Neural progenitor cell (in vitro differentiated cells): ENCODE results near the gene SAMD1. TPM values are rescaled to one million over a fixed set of nuclear protein-coding genes. Genes with fewer than 3 reads are reported as not detected.
A peak's percentile ranks its signal among the peaks of the same experiment; 100 is the strongest.

ENCODE experiments used
- DNase-seq: peaks from one replicate; pipeline ENCODE4 v3.0.0-alpha.2; 2016; ENCODE audit warnings: low spot score
- H2AFZ ChIP-seq: fragments of 200-600 bp; sonication (generic); replicated peaks from 2 replicates; pipeline ENCODE4 v1.6.1; 2016; ENCODE audit warnings: antibody characterized with exemption
- H3F3A ChIP-seq: fragments of 200-600 bp; sonication (generic); 2 replicates; pipeline ENCODE4 v1.6.1; 2016; ENCODE audit warnings: antibody characterized with exemption, low read depth
- H3K27ac ChIP-seq: fragments of 200-600 bp; sonication (generic); 2 replicates; pipeline ENCODE4 v1.5.1; 2016; ENCODE audit warnings: mild to moderate bottlenecking
- H3K27me3 ChIP-seq: fragments of 200-600 bp; sonication (generic); 2 replicates; pipeline ENCODE4 v1.6.1; 2016; ENCODE audit warnings: mild to moderate bottlenecking, moderate library complexity
- H3K36me3 ChIP-seq: fragments of 200-600 bp; sonication (generic); 2 replicates; pipeline ENCODE4 v1.5.1; 2016
- H3K4me1 ChIP-seq: fragments of 200-600 bp; sonication (generic); 2 replicates; pipeline ENCODE4 v1.6.1; 2016; ENCODE audit warnings: mixed run types
- H3K4me2 ChIP-seq: fragments of 200-600 bp; sonication (generic); 2 replicates; pipeline ENCODE4 v1.6.1; 2016
- H3K4me3 ChIP-seq: fragments of 200-600 bp; sonication (generic); 2 replicates; pipeline ENCODE4 v1.5.1; 2016
- H3K79me2 ChIP-seq: fragments of 200-600 bp; sonication (generic); 2 replicates; pipeline ENCODE4 v1.6.1; 2016; ENCODE audit warnings: low read depth
- H3K9ac ChIP-seq: fragments of 200-600 bp; sonication (generic); 2 replicates; pipeline ENCODE4 v1.6.1; 2016
- H3K9me3 ChIP-seq: fragments of 200-600 bp; sonication (generic); 2 replicates; pipeline ENCODE4 v1.5.1; 2016; ENCODE audit warnings: low read depth
- H4K20me1 ChIP-seq: fragments of 200-600 bp; sonication (generic); 2 replicates; pipeline ENCODE4 v1.6.1; 2016; ENCODE audit warnings: low read depth
- H3K27ac Mint-ChIP-seq: 3 replicates; pipeline ENCODE4 v1.8.0; 2021; ENCODE audit warnings: mixed read lengths
- H3K27me3 Mint-ChIP-seq: 2 replicates; pipeline ENCODE4 v1.8.0; 2022; ENCODE audit warnings: low read depth, mild to moderate bottlenecking, inconsistent platforms, moderate library complexity, mixed read lengths; ENCODE audit not compliant: insufficient read depth
- H3K36me3 Mint-ChIP-seq: 3 replicates; pipeline ENCODE4 v1.8.0; 2021; ENCODE audit warnings: mixed read lengths
- H3K4me1 Mint-ChIP-seq: 3 replicates; pipeline ENCODE4 v1.8.0; 2021; ENCODE audit warnings: mixed read lengths
- H3K4me3 Mint-ChIP-seq: 3 replicates; pipeline ENCODE4 v1.8.0; 2021; ENCODE audit warnings: mild to moderate bottlenecking, moderate library complexity, mixed read lengths
- H3K9me3 Mint-ChIP-seq: 3 replicates; pipeline ENCODE4 v1.8.0; 2020; ENCODE audit warnings: mixed read lengths
- EZH2 ChIP-seq: fragments of 200-600 bp; sonication (generic); IDR thresholded peaks from 2 replicates; pipeline ENCODE4 v1.6.1; 2017; ENCODE audit warnings: antibody characterized with exemption, mild to moderate bottlenecking, moderate library complexity
- EZH2phosphoT487 ChIP-seq: fragments of 200-600 bp; sonication (generic); IDR thresholded peaks from 2 replicates; pipeline ENCODE4 v1.6.1; 2017; ENCODE audit warnings: antibody characterized with exemption
- total RNA-seq: library from RNA; depleted of rRNA; stranded (reverse); fragments of >200 nt; gene quantifications from 2 replicates; pipeline ENCODE4 v1.2.3, GENCODE V29; 2015; ENCODE audit warnings: low replicate concordance
- TF ChIP-seq, protein P1 (sequence below): fragments of 200-600 bp; sonication (generic); IDR thresholded peaks from 2 replicates; pipeline ENCODE4 v1.5.1; 2017; ENCODE audit warnings: antibody characterized with exemption, mild to moderate bottlenecking

The SAMD1 gene
- total RNA-seq, 1 donor from 2014 or later: 22.1 TPM

DNA sequence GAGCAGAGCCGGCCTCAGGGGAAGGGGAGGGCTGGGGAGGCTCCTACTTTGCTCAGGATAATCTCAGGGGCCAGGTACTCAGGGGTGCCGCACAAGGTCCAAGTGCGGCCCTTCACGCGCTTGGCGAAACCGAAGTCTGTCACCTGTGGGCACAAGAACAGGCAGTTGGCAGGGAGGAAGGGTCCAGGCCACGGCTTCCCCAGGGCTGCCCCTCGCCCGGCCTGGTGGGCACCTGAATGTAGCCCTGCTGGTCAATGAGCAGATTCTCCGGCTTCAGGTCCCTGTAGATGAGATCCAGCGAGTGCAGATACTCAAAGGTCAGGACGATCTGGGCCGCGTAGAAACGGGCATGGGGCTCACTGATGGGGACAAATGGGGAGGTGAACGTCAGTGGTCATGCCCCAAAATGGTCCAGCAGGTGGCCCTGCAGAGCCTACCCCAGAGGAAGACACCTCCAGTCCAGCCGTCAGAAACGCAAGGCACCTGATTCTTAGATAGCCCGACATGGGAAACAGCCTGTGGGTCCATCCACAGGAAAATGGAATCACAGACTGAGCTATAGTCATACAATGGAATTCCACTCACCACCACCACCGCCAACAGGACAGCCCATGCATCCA lies 7.1 kb upstream of the SAMD1 start:
- Histone ChIP-seq H3K36me3 (no peaks in the 10 kb centered on the region), H3K4me3 (no peak overlapping the region), H3K9ac (no peak overlapping the region), H3K79me2 (no peaks in the 10 kb centered on the region), H4K20me1 (peaks cover 3% of the 10 kb centered on the region), H3K4me1 (no peaks in the 10 kb centered on the region), H3F3A (peaks cover 4% of the 10 kb centered on the region), H3K4me2 (no peak overlapping the region), H3K27me3 (no peaks in the 10 kb centered on the region), H3K27ac (no peak overlapping the region), H3K9me3 (peaks cover 7% of the 10 kb centered on the region), H2AFZ (no peak overlapping the region)
- H3K27me3 Mint-ChIP-seq: peaks cover 2% of the 10 kb centered on the region
- DNase-seq: no peak
- H3K27ac Mint-ChIP-seq: no peak overlapping the region
- TF ChIP-seq EZH2phosphoT487: no peak
- TF ChIP-seq, protein P1, sequence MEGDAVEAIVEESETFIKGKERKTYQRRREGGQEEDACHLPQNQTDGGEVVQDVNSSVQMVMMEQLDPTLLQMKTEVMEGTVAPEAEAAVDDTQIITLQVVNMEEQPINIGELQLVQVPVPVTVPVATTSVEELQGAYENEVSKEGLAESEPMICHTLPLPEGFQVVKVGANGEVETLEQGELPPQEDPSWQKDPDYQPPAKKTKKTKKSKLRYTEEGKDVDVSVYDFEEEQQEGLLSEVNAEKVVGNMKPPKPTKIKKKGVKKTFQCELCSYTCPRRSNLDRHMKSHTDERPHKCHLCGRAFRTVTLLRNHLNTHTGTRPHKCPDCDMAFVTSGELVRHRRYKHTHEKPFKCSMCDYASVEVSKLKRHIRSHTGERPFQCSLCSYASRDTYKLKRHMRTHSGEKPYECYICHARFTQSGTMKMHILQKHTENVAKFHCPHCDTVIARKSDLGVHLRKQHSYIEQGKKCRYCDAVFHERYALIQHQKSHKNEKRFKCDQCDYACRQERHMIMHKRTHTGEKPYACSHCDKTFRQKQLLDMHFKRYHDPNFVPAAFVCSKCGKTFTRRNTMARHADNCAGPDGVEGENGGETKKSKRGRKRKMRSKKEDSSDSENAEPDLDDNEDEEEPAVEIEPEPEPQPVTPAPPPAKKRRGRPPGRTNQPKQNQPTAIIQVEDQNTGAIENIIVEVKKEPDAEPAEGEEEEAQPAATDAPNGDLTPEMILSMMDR: peak; percentile 32
- no peak for TF ChIP-seq EZH2
- H3K4me1 Mint-ChIP-seq: peaks cover 3% of the 10 kb centered on the region
- H3K36me3 Mint-ChIP-seq: peaks cover 30% of the 10 kb centered on the region
- H3K4me3 Mint-ChIP-seq: no peak overlapping the region
- peaks cover 17% of the 10 kb centered on the region for H3K9me3 Mint-ChIP-seq

DNA sequence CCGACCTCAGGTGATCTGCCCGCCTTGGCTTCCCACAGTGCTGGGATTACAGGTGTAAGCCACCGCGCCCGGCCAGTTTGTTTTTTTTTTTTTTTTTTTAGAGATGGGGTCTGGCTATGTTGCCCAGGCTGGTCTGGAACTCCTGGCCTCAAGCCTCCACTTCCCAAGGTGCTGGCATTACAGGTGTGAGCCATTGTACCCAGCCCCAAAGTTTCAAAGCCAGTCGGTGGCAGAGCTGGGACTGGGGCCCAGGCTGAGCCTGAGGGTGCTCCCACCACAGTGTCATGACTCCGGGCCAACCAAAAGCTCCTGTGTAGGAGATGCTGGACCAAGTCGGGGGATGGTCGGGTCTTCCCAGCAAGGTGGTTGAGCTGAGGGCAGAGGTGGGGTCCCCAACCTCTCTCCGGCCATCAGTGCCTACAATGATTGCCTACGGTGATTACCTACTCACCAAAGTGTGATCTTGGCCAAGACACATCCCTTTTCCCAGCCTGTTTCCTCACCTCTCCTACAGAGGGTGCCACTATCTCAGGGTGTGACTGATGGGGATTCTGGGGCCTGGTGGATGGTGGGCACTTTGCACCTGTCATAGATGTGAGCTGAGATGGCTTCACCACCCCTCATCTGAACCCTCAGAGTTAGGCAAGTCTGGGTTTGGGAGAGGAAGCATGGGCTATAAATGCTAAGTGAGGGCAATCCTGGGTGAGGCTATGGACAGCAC lies 5.9 kb upstream of the SAMD1 start:
- Mint-ChIP-seq H3K4me1 (peaks cover 11% of the 10 kb centered on the region), H3K36me3 (peaks cover 30% of the 10 kb centered on the region), H3K27ac (no peak overlapping the region), H3K27me3 (peaks cover 6% of the 10 kb centered on the region), H3K4me3 (no peak overlapping the region), H3K9me3 (peaks cover 17% of the 10 kb centered on the region)
- peaks cover 10% of the 10 kb centered on the region for H3K27me3 ChIP-seq
- no peak overlapping the region for H2AFZ ChIP-seq
- H3K27ac ChIP-seq: no peak overlapping the region
- DNase-seq: no peak
- H3K4me1 ChIP-seq: peaks cover 10% of the 10 kb centered on the region
- no peak overlapping the region for H3K4me2 ChIP-seq
- no peak overlapping the region for H3K9ac ChIP-seq
- peaks cover 16% of the 10 kb centered on the region for H3F3A ChIP-seq
- H3K79me2 ChIP-seq: no peaks in the 10 kb centered on the region
- peaks cover 3% of the 10 kb centered on the region for H4K20me1 ChIP-seq
- H3K9me3 ChIP-seq: peaks cover 7% of the 10 kb centered on the region
- H3K4me3 ChIP-seq: no peak overlapping the region
- TF ChIP-seq EZH2: no peak
- no peak for TF ChIP-seq EZH2phosphoT487
- TF ChIP-seq, protein P1: no peak
- no peaks in the 10 kb centered on the region for H3K36me3 ChIP-seq

DNA sequence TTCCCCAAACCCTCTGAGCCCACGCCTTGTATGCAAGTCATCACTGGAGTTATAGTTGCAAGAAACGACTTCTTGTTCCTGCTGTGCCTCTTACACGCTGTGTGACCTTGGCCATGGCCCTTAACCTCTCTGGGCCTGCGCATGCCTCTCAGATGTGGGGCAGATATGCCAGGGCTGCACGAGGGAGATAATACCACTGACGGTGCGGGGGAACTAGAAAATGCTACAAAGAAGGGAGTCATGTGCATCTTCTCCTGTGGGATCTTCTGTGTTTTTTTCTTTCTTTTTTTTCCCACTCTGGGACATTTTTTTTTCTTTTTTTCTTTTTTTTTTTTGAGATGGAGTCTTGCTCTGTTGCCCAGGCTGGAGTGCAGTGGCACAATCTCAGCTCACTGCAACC lies 4.3 kb upstream of the SAMD1 start:
- H3K27ac Mint-ChIP-seq: peak overlapping the region; percentile 52
- peaks cover 12% of the 10 kb centered on the region for H3K4me1 Mint-ChIP-seq
- TF ChIP-seq, protein P1: no peak
- TF ChIP-seq EZH2 (no peak), EZH2phosphoT487 (no peak)

More for the DNA sequence above, 4.3 kb upstream of the SAMD1 start:
- no peak overlapping the region for H3K27ac ChIP-seq
- H3K27me3 ChIP-seq: peaks cover 10% of the 10 kb centered on the region
- H4K20me1 ChIP-seq: peaks cover 3% of the 10 kb centered on the region
- H3K4me2 ChIP-seq: no peak overlapping the region
- H3K9ac ChIP-seq: no peak overlapping the region
- no peak overlapping the region for H2AFZ ChIP-seq
- Mint-ChIP-seq H3K27me3 (peaks cover 6% of the 10 kb centered on the region), H3K9me3 (peaks cover 17% of the 10 kb centered on the region), H3K36me3 (peaks cover 26% of the 10 kb centered on the region), H3K4me3 (no peak overlapping the region)
- H3F3A ChIP-seq: peaks cover 20% of the 10 kb centered on the region
- H3K4me3 ChIP-seq: no peak overlapping the region
- peaks cover 10% of the 10 kb centered on the region for H3K4me1 ChIP-seq
- H3K79me2 ChIP-seq: no peaks in the 10 kb centered on the region
- H3K36me3 ChIP-seq: no peaks in the 10 kb centered on the region
- DNase-seq: no peak
- H3K9me3 ChIP-seq: peaks cover 7% of the 10 kb centered on the region
